GM21723 (cell line): Measurements from ENCODE around the gene FTCD.
"Not testable (repeated sequence)": the region's sequence is repeated elsewhere in the genome, so short reads cannot be mapped to it uniquely, and the experiment has no call there.

Source experiments
- ATAC-seq: cut with Tn5 transposase; IDR thresholded peaks from one replicate; pipeline ENCODE4 v1.9.1; 2021; ENCODE audit warnings: mild to moderate bottlenecking, moderate library complexity; ENCODE audit not compliant: unreplicated experiment

Gene FTCD

DNA sequence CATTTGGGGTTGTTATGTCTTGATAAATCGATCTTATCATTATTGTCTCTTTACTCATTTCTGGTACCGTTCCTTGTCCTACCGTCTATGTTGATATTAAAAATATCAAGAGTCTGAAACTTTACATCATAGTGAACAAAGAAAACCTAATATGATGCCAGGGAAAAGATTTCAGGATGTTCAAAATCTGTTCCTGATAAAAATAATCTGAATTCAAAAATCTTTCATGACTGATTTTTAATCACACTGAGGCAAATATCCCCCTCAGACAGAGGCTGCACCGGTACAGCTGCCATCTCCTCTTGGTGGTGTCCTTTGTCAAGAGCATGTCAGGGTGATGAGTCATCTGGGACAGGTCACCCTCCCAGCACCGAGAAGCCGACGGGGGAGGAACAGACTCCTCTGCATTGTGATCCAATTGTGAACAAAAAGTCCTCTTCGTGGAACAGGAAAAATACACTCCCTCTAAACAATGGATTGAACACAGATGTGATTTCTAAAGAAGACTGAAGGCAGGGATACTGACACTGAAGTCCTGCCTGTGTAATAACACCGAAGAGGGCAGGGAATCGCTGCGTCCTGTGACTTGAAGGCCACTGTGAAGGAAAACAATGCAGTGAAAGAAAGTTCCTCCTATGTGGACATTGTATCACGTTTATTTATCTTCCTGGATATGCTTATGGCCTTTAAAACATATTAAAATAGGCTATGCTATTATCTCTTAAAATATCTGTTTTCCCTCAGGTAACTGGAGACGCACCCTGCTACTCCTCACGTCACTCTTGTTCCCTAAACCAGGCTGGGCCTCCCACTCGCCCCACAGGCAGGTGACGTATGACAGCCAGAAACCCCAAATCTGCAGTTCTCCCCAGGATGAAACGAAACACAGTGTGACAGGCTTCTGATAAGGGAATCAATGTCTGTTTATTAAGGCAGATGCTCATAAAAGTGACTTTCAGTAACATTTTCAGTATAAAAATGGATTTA, 33.1 kb upstream of the FTCD start:
- ATAC-seq: no peak

DNA sequence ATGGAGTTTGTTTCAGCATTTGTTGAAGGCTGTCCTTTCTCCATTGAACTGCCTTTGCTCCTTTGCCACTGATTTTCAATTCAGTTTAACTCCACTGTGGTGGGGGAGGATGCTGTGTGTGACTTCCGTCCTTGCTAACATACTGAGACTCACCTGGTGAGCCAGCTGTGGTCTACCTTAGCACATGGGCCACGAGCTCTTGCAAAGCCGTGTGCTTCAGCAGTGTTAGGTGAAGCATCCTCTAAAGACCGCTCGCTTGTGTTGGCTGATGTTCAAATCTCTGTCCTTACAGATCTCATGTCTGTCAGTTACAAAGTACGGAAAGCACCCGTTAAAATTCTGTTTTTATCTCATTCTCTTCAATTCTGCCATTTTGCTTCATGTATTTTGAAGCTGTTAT, 32.4 kb upstream of the FTCD start:
- no peak for ATAC-seq

DNA sequence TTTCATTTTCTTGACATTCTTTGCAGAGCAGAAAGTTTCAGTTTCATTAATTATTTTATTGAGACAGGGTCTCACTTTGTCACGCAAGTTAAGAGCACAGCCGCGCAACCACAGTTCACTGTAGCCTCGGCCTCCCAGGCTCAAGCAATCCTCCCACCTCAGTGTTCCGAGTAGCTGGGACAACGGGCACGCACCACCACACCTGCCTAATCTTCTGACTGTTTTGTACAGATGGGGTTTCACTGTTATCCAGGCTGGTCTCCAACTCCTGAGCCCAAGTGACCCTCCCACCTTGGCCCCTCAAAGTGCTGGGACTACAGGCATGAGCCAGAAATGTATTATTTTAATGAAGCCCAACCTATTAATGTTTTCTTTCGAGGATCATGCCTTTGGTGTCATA, 31.9 kb upstream of the FTCD start:
- no peak for ATAC-seq

DNA sequence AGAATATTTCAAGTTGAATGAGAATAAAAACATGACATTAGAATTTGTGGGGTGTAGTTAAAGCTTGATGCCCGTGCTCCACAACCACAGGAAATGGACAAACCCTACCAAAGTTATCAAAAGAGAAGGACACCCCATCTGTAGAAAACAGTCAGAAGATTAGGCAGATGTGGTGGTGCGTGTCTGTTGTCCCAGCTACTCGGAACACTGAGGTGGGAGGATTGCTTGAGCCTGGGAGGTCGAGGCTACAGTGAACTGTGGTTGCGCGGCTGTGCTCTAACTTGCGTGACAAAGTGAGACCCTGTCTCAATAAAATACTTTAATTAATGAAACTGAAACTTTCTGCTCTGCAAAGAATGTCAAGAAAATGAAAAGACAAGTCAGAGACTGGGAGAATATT, 30.3 kb upstream of the FTCD start:
- no peak for ATAC-seq

GRCh38 chr21:46184625-46185555, 29.5 kb upstream of the FTCD start:
- peak; percentile 50 for ATAC-seq

GRCh38 chr21:46183910-46184624, 28.7 kb upstream of the FTCD start, which contains the start of gene SPATC1L:
Gene SPATC1L, minus strand, starts transcription at chr21:46184459. Its CDS starts 1,643 bp downstream, at chr21:46182816.
- peak; percentile 52 for ATAC-seq

DNA sequence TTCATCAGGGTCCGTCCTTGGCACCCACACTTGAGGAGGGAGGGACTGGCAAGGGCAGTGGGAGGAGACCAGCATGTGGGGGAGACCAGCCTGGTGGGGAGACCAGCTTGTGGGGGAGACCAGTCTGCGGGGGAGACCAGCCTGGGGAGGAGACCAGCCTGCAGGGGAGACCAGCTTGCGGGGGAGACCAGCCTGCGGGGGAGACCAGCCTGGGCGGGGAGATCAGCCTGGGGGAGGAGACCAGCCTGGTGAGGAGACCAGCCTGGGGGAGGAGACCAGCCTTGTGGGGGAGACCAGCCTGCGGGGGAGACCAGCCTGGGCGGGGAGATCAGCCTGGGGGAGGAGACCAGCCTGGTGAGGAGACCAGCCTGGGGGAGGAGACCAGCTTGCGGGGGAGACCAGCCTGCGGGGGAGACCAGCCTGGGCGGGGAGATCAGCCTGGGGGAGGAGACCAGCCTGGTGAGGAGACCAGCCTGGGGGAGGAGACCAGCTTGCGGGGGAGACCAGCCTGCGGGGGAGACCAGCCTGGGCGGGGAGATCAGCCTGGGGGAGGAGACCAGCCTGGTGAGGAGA, 28.0 kb upstream of the FTCD start:
- ATAC-seq: not testable (repeated sequence)

DNA sequence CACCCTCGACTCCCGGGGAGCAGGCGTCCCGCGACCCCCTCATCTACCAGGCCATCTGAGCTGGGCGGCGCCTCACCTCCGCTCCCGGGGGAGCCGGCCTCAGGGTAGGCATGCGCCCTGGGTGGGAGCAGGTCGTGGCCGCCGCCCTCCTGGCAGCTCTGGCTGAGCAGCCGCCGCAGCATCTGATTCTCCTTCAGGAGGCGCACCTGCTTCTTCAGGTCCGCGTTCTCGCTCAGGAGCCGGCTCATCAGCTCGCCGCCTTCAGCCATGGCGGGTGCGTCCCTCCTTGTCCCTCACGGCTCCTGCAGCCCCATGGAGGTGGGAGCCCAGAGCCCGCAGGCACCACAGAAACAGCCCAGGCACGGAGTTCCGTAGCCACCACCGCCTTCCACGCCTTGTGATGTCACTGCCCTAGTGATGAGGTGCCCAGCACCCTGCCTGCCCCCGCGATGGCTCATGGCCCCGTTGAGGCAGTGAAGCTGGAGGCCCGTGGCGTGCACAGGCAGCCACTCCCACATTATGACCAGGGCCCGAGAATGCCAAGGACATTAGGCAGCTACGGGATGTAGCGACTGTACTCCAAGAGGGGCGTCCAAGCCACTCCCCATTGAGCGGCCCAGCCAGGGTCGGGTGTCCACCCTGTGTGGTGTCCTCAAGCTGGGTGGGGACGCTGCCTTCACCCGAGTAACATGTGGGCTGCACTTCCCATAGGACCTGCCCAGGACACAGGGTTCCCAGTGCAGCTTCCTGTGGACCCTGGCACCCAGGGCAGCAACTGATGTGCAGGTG, 27.4 kb upstream of the FTCD start:
- no peak for ATAC-seq

DNA sequence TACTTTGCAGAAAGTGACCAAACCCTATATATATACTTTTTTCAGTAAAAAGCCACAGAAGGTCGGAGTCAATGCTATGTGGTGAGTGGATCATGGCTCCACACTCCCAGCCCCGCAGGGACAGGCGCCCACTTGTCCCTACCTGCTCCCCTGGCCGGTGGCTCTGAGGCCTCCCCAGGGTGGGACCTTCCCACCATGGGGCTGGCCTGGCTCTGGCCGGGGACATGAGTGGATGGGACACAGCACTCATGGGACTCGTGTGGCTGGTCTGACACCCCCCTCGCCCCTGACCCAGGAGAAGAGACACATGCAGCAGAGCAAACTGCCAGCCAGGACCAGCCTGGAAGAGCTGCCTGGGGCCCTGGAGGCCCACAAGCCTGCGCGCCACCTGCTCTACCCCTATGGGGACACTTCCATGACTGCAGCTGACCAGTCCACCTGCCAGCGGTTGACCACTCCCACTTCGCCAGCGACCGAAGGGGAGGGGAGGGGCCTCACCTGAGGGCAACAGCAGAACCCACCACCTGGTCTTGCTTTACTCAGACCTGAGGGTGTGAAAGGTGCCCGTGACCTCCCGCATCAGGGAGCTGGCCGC, 26.7 kb upstream of the FTCD start:
- no peak for ATAC-seq

GRCh38 chr21:46181436-46181835, 26.1 kb upstream of the FTCD start:
- ATAC-seq: no peak

DNA sequence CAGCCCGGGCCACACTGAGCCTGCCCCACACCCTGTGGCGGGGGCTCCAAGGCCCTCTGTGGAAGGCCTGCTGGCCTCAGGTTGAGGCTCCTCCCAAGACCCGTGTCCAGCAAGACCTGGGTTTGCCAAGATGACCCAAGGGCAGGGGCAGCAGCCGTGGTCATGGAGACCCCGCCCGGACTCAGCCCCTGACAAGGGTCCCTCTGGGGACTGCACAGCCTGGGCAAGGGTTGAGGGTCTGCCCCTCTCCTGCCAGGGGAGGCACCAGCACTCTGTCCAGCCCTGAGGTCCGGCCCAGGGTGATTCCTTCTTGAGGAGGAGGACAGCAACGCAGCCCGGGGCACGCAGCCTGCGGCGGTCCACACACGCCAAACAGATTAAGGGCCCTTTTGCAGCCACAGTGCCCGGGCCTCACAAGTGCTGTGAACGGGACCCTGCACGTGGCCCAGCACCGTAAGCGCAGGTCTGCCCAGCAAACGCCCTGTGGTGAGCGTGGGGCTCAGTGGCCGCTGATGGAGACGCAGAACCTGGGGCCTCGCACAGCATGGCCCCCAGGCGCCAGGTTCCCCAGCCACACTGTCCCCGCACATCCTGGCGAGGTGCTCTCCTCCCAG, 25.5 kb upstream of the FTCD start:
- no peak for ATAC-seq

- no peak for ATAC-seq
Measured at GRCh38 chr21:46180079-46180722, 24.8 kb upstream of the FTCD start.

DNA sequence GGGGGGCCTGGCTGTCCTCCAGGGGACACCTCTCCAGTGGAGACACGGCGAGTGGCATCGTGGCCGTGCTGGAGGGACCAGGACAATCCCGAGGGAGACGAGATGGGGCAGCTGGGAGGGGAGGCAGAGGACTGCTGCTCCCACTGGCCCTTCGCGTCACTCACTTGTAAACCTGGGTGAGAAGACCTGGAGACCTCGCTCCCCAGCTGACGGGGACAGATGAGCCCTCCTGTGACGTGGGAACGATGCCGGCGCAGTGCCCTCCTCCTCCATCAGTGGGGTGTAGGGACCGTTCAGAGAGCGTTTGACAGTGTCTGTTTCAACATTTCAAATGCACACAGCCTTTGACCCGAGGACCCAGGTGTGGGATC, 24.3 kb upstream of the FTCD start:
- ATAC-seq: no peak

- no peak for ATAC-seq
Measured at GRCh38 chr21:46178961-46179360, 23.6 kb upstream of the FTCD start.

GRCh38 chr21:46176443-46177129, 21.2 kb upstream of the FTCD start:
- not testable (repeated sequence) for ATAC-seq

DNA sequence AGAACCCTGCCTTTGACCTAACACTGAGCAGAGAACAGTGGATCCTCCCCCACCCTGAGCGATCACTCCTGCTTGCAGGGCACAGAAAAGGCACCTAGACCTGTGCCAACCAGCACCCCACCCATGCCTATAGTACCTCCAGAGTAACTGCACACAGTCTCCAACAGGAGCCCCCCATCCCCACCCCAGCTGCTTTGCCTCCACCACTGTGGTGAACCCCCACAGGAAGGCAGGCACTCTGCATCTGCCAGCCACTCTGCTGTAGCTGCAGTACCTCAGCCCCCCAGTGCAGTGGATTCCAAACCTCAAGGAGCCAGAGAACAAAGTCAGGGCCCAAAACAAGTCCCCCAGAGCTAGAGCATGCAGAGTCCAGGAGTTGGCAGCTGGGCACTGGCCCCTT, 18.2 kb upstream of the FTCD start:
- ATAC-seq: no peak

GRCh38 chr21:46172863-46173528, 17.6 kb upstream of the FTCD start:
- no peak for ATAC-seq
